Measurements from ENCODE around the gene EML6. TPM values are rescaled to one million over a fixed set of nuclear protein-coding genes. Genes with fewer than 3 reads are reported as not detected.
"Not testable (repeated sequence)": the region's sequence is repeated elsewhere in the genome, so short reads cannot be mapped to it uniquely, and the experiment has no call there.

Gene EML6
- total RNA-seq, 1 donor from 2014 or later: 0.90 TPM

DNA sequence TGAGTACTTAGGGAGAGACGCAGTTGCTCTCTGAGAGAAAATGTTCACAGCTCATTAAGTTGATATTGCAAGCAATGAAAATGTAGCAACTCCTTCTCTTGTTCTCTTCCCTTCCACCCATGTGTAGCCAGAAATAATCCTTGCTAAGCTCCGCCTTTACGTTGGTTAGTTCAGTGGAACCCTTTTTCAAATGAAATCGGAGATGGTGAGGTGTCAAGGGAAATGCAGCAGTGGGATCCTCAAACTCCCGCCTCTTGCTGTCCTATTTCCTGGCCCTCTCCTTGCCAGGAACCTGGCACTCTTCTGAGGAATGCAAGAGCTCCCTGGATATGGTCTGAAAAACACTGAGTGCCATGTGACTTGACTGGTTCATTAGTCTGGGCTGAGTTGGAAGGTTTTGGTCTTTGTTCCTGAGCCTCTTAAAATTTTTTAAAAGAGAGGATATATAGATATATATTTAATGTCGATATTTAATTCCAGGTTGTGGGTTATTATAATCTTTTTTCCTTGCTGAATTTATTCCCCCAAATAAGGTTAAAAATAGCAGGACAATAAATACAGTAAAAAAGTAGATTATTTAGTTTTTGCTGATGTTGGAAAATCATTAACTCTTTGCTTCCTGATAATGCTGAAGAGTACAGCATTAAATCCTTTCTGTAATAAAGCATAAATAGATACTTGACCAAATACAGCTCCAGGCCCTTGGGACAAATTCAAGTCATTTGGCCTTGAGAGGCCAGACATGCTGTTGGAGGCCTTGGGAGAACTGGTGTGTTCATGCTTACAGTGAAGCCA, 116.2 kb downstream of the EML6 start:
- no peak overlapping the region for H3K4me3 Mint-ChIP-seq (ENCODE audit: unreplicated experiment)
- peaks cover 3% of the 10 kb centered on the region for H3K4me1 Mint-ChIP-seq (ENCODE audit: unreplicated experiment)
- H3K9me3 Mint-ChIP-seq (ENCODE audit: unreplicated experiment): no peaks in the 10 kb centered on the region
- H3K36me3 Mint-ChIP-seq (ENCODE audit: low read depth, unreplicated experiment): no peaks in the 10 kb centered on the region
- no peak for DNase-seq (ENCODE audit: low spot score)
- H3K27ac Mint-ChIP-seq (ENCODE audit: unreplicated experiment): no peak overlapping the region
- TF ChIP-seq, protein P1, sequence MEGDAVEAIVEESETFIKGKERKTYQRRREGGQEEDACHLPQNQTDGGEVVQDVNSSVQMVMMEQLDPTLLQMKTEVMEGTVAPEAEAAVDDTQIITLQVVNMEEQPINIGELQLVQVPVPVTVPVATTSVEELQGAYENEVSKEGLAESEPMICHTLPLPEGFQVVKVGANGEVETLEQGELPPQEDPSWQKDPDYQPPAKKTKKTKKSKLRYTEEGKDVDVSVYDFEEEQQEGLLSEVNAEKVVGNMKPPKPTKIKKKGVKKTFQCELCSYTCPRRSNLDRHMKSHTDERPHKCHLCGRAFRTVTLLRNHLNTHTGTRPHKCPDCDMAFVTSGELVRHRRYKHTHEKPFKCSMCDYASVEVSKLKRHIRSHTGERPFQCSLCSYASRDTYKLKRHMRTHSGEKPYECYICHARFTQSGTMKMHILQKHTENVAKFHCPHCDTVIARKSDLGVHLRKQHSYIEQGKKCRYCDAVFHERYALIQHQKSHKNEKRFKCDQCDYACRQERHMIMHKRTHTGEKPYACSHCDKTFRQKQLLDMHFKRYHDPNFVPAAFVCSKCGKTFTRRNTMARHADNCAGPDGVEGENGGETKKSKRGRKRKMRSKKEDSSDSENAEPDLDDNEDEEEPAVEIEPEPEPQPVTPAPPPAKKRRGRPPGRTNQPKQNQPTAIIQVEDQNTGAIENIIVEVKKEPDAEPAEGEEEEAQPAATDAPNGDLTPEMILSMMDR (IDR thresholded peaks at IDR 0.05; ENCODE audit: unreplicated experiment): no peak
- peaks cover 2% of the 10 kb centered on the region for H3K27me3 Mint-ChIP-seq (ENCODE audit: unreplicated experiment)

DNA sequence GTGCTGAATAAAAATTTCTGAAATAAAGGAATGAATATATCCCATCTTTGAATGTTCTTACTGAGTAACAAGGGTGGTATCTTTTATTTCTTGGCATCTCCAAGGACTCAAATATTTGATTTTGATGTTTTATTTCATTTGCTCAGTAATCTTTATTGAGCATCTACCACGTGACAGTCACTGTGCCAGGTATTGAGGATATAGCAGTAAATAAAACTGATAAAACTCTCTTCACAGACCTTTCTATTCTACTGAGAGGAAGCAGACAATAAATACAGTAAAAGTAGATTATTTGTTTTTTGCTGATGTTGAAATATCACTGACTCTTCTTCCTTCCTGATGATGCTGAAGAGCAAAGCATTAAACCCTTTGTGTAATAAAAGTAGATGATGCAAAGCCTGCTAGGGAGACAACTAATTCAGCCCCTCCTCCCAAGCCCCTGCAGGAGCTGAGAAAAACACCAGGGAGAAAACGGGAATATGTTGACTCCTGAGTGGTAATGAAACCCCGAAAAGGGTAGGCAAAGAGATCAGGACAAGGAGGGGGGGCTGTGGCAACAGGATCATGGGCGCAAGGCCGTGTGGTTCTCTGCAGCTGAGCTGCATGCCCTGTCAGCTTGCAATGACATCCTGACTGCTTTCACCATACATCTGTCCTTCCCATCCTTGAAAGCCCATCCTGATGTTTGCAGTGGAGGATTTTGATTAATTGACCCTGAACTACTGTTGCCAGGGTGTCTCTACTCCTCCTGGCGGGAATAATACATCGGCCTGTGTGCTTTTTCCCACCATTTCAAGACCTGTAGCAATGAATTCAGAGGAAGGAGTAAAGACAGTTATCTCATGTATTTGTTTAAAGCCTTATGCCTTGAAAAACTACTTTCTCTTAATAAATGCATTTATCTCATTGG, 117.4 kb downstream of the EML6 start:
- H3K27ac Mint-ChIP-seq (ENCODE audit: unreplicated experiment): no peak overlapping the region

DNA sequence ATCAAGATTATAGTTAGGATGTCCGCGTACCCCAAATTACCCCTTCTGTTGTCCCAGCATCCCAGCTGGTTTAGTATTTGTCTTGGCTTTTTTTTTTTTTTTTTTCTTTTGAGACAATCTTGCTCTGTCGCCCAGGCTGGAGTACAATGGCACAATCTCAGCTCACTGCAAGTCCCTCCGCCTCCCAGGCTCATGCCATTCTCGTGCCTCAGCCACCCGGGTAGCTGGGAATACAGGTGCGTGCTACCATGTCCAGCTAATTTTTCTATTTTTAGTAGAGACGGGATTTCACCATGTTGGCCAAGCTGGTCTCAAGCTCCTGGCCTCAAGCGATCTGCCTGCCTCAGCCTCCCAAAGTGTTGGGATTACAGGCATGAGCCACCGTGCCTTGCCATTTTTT, 118.0 kb downstream of the EML6 start:
- H3K9me3 Mint-ChIP-seq (ENCODE audit: unreplicated experiment); H3K36me3 Mint-ChIP-seq (ENCODE audit: low read depth, unreplicated experiment); DNase-seq (ENCODE audit: low spot score); H3K27me3 Mint-ChIP-seq (ENCODE audit: unreplicated experiment); H3K27ac Mint-ChIP-seq (ENCODE audit: unreplicated experiment); H3K4me1 Mint-ChIP-seq (ENCODE audit: unreplicated experiment); H3K4me3 Mint-ChIP-seq (ENCODE audit: unreplicated experiment): not testable (repeated sequence)

More for the DNA sequence above, 117.4 kb downstream of the EML6 start:
- H3K36me3 Mint-ChIP-seq (ENCODE audit: low read depth, unreplicated experiment): no peaks in the 10 kb centered on the region
- TF ChIP-seq, protein P1 (IDR thresholded peaks at IDR 0.05; ENCODE audit: unreplicated experiment): no peak
- peaks cover 3% of the 10 kb centered on the region for H3K4me1 Mint-ChIP-seq (ENCODE audit: unreplicated experiment)
- H3K9me3 Mint-ChIP-seq (ENCODE audit: unreplicated experiment): no peaks in the 10 kb centered on the region
- peaks cover 2% of the 10 kb centered on the region for H3K27me3 Mint-ChIP-seq (ENCODE audit: unreplicated experiment)
- no peak overlapping the region for H3K4me3 Mint-ChIP-seq (ENCODE audit: unreplicated experiment)
- no peak for DNase-seq (ENCODE audit: low spot score)

DNA sequence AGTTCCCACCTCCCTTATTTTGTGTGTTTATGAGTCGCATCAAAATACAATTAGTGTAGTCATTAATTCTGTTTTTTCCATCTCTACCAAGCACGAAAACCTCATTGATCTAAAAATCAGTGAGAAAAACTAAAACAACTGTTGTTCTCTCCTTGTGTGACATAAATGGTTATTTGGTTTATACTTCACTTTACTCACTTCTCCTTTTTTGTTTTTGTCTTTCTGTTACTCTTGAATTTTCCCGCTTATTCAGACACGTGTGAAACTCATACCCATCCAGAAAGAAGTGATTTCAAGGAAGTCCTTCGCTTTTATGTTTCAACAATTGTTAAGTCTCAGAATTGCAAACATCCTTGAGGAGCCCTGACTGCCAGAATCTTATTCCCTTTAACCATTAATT, 121.6 kb downstream of the EML6 start:
- Mint-ChIP-seq H3K27me3 (ENCODE audit: unreplicated experiment) (no peaks in the 10 kb centered on the region), H3K4me3 (ENCODE audit: unreplicated experiment) (no peak overlapping the region), H3K9me3 (ENCODE audit: unreplicated experiment) (no peaks in the 10 kb centered on the region), H3K36me3 (ENCODE audit: low read depth, unreplicated experiment) (no peaks in the 10 kb centered on the region), H3K27ac (ENCODE audit: unreplicated experiment) (no peak overlapping the region), H3K4me1 (ENCODE audit: unreplicated experiment) (no peaks in the 10 kb centered on the region)
- TF ChIP-seq, protein P1 (IDR thresholded peaks at IDR 0.05; ENCODE audit: unreplicated experiment): no peak
- DNase-seq (ENCODE audit: low spot score): no peak

DNA sequence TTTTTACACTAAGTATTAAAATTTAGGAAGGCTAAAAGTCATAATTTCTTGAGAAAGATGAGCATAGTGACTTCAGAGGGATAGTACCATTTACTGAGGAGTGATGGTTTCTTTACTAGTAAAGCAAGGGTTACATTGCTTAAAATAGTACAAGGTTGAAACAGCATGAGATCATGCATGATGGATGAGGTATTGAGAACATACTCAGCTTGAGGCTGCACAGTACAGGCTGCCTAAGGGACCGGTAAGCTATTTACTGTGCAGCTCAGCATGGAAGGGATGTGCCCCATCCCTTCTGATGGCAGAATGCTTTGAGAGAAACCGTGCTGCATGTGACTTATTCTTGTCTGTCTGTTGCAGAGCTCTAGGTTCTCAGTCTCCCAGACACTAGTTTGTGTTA, 122.1 kb downstream of the EML6 start:
- no peaks in the 10 kb centered on the region for H3K4me1 Mint-ChIP-seq (ENCODE audit: unreplicated experiment)
- H3K27ac Mint-ChIP-seq (ENCODE audit: unreplicated experiment): no peak overlapping the region
- H3K4me3 Mint-ChIP-seq (ENCODE audit: unreplicated experiment): no peak overlapping the region
- peaks cover 1% of the 10 kb centered on the region for H3K27me3 Mint-ChIP-seq (ENCODE audit: unreplicated experiment)
- no peak for DNase-seq (ENCODE audit: low spot score)
- no peaks in the 10 kb centered on the region for H3K36me3 Mint-ChIP-seq (ENCODE audit: low read depth, unreplicated experiment)
- no peaks in the 10 kb centered on the region for H3K9me3 Mint-ChIP-seq (ENCODE audit: unreplicated experiment)
- TF ChIP-seq, protein P1 (IDR thresholded peaks at IDR 0.05; ENCODE audit: unreplicated experiment): no peak
